Liver (tissue), 9 donors: ENCODE results near the gene SLC38A10. TPM values are rescaled to one million over a fixed set of nuclear protein-coding genes. Genes with fewer than 3 reads are reported as not detected.
A peak's percentile ranks its signal among the peaks of the same experiment; 100 is the strongest.

ENCODE experiments used
- DNase-seq: peaks from one replicate; pipeline ENCODE4 v3.0.0-alpha.2; 2017; ENCODE audit warnings: low spot score
- H3K27ac ChIP-seq, 2 donors: one replicate each; pipeline ENCODE4 v1.7.0; 2013; ENCODE audit warnings: inconsistent platforms in 2 of 2, low read length in 2 of 2, control low read depth in 1 of 2, low read depth in 1 of 2, mild to moderate bottlenecking in 1 of 2
- H3K27me3 ChIP-seq, 4 donors: one replicate each; pipeline versions ENCODE4 v1.6.1 to v1.7.0; 2013; ENCODE audit warnings: low read length in 3 of 4, inconsistent platforms in 1 of 4, mild to moderate bottlenecking in 1 of 4, moderate library complexity in 1 of 4; ENCODE audit not compliant: control insufficient read depth in 4 of 4, insufficient read depth in 4 of 4
- H3K36me3 ChIP-seq, 4 donors: one replicate each; pipeline versions ENCODE4 v1.6.1 to v1.7.0; 2013; ENCODE audit warnings: low read length in 3 of 4, mild to moderate bottlenecking in 3 of 4, low read depth in 1 of 4, moderate library complexity in 1 of 4; ENCODE audit not compliant: control insufficient read depth in 4 of 4, insufficient read depth in 3 of 4
- H3K4me1 ChIP-seq, 4 donors: one replicate each; pipeline versions ENCODE4 v1.6.1 to v1.7.0; 2013; ENCODE audit warnings: low read length in 3 of 4, mild to moderate bottlenecking in 3 of 4, moderate library complexity in 1 of 4; ENCODE audit not compliant: control insufficient read depth in 4 of 4, insufficient read depth in 4 of 4
- H3K4me3 ChIP-seq, 3 donors: one replicate each; pipeline versions ENCODE4 v1.6.1 to v1.7.0; 2013; ENCODE audit warnings: low read length in 3 of 3, control low read depth in 1 of 3, low read depth in 1 of 3, mild to moderate bottlenecking in 1 of 3
- H3K9ac ChIP-seq, 2 donors: one replicate each; pipeline ENCODE4 v1.7.0; 2013; ENCODE audit warnings: low read length in 2 of 2, mild to moderate bottlenecking in 2 of 2, moderate library complexity in 2 of 2, control low read depth in 1 of 2, low read depth in 1 of 2
- H3K9me3 ChIP-seq, 4 donors: one replicate each; pipeline versions ENCODE4 v1.6.1 to v1.7.0; 2013; ENCODE audit warnings: low read length in 3 of 4; ENCODE audit not compliant: control insufficient read depth in 4 of 4
- EGR1 ChIP-seq, 2 donors: IDR thresholded peaks; 2 replicates each; pipeline ENCODE4 v1.6.1; 2016 to 2018; ENCODE audit warnings: antibody characterized with exemption in 2 of 2, low read depth in 2 of 2
- FOXA2 ChIP-seq: IDR thresholded peaks from 2 replicates; pipeline ENCODE4 v1.6.1; 2016; ENCODE audit warnings: antibody characterized with exemption
- GABPA ChIP-seq, 2 donors: IDR thresholded peaks in 1 of 2; conservative IDR thresholded peaks in 1 of 2; 2 replicates each; pipeline ENCODE4 v1.6.1; 2016; ENCODE audit warnings: antibody characterized with exemption in 2 of 2, mild to moderate bottlenecking in 1 of 2, moderate library complexity in 1 of 2
- HNF4A ChIP-seq, 2 donors: conservative IDR thresholded peaks; 2 replicates each; pipeline ENCODE4 v1.6.1; 2016; ENCODE audit warnings: antibody characterized with exemption in 2 of 2, mild to moderate bottlenecking in 2 of 2
- HNF4G ChIP-seq: IDR thresholded peaks from 2 replicates; pipeline ENCODE4 v1.6.1; 2016; ENCODE audit warnings: antibody characterized with exemption
- JUND ChIP-seq, 2 donors: IDR thresholded peaks; 2 replicates each; pipeline ENCODE4 v1.6.1; 2016; ENCODE audit warnings: antibody characterized with exemption in 2 of 2
- RXRA ChIP-seq, 2 donors: IDR thresholded peaks; 2 replicates each; pipeline ENCODE4 v1.6.1; 2017 to 2018; ENCODE audit warnings: antibody characterized with exemption in 2 of 2, mild to moderate bottlenecking in 1 of 2
- SP1 ChIP-seq: IDR thresholded peaks from 2 replicates; pipeline ENCODE4 v1.6.1; 2018; ENCODE audit warnings: antibody characterized with exemption, mild to moderate bottlenecking
- TAF1 ChIP-seq: conservative IDR thresholded peaks from 2 replicates; pipeline ENCODE4 v1.6.1; 2016; ENCODE audit warnings: antibody characterized with exemption, mild to moderate bottlenecking
- WGBS: extraction: QIAGEN DNeasy Blood & Tissue Kit; methylation state at CpG from one replicate; pipeline ENCODE4 v1.1.7; 2013; 5-methylcytosine and 5-hydroxymethylcytosine counted together
- polyA plus RNA-seq, 2 donors: library from polyadenylated mRNA; stranded (reverse) in 1 of 2; unstranded in 1 of 2; fragments of 200-250 nt in 1 of 2; fragments of >200 nt in 1 of 2; fragmentation: Nextera tagmentation in 1 of 2; extraction: Ambion mirVana in 1 of 2; gene quantifications; one replicate each; pipeline versions ENCODE4 v1.2.1 to v1.2.3, GENCODE V29; 2013 to 2015
- total RNA-seq, 2 donors: library from RNA; depleted of rRNA; stranded (reverse); fragments of >200 nt; gene quantifications; one replicate each; pipeline ENCODE4 v1.2.3, GENCODE V29; 2014
- TF ChIP-seq, protein P1 (sequence below): fragments of 150-350 bp; IDR thresholded peaks from 2 replicates; pipeline ENCODE4 v1.5.1; 2017; ENCODE audit warnings: improper control_type of control experiment, low read depth, low read length; ENCODE audit not compliant: missing input control
- TF ChIP-seq, protein P2 (sequence below): IDR thresholded peaks from 2 replicates; pipeline ENCODE4 v1.6.1; 2016; ENCODE audit warnings: antibody characterized with exemption, mild to moderate bottlenecking
- TF ChIP-seq, protein P3 (sequence below): IDR thresholded peaks from 2 replicates; pipeline ENCODE4 v1.6.1; 2016; ENCODE audit warnings: antibody characterized with exemption
- TF ChIP-seq, protein P4 (sequence below): IDR thresholded peaks from 2 replicates; pipeline ENCODE4 v1.6.1; 2016; ENCODE audit warnings: antibody characterized with exemption
- TF ChIP-seq, protein P5 (sequence below): IDR thresholded peaks from 2 replicates; pipeline ENCODE4 v1.6.1; 2016; ENCODE audit warnings: antibody characterized with exemption
- donor health status: healthy.
- donor health status: healthy.
- donor health status: healthy.
- donor health status: healthy.
- donor health status: healthy.

SLC38A10 gene
- total and polyA plus RNA-seq, 4 donors = 29.3 to 117 (median 54.7) TPM

DNA sequence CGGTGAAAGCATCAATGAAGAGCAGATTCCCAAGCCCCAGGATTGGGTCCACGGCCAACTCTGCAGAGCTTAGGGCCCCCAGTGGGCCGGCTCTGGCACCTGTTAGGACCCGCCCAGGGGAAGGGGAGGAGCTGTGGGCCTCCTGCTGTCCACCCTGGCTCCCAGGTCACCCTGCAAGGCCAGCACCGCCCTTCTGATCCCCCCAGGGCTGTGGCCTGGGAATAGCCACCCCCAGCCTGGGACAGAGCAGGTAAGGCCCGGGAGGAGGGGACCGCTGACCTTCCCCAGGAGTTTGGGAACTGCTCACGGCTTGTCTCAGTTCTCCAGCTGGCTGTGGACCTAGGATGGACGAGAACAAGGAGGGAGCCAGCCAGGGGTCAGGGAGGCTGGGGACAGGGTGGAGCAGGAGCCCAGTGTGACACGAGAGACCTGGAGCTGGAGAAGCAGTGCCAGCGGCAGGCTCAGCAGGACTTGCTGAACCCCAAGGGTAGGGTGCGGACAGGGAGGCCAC is 39.3 kb upstream of the SLC38A10 start:
- Histone ChIP-seq H3K27me3 (no peaks in the 10 kb centered on the region), H3K9ac (no peak overlapping the region), H3K36me3 (no peaks in the 10 kb centered on the region), H3K4me3 (no peak overlapping the region), H3K27ac (no peak overlapping the region), H3K4me1 (peaks cover 23 to 54% (median 41%) of the 10 kb centered on the region in 4 donors), H3K9me3 (no peaks in the 10 kb centered on the region)
- TF ChIP-seq JUND (IDR thresholded peaks at IDR 0.05) = no peak
- TF ChIP-seq, protein P1, sequence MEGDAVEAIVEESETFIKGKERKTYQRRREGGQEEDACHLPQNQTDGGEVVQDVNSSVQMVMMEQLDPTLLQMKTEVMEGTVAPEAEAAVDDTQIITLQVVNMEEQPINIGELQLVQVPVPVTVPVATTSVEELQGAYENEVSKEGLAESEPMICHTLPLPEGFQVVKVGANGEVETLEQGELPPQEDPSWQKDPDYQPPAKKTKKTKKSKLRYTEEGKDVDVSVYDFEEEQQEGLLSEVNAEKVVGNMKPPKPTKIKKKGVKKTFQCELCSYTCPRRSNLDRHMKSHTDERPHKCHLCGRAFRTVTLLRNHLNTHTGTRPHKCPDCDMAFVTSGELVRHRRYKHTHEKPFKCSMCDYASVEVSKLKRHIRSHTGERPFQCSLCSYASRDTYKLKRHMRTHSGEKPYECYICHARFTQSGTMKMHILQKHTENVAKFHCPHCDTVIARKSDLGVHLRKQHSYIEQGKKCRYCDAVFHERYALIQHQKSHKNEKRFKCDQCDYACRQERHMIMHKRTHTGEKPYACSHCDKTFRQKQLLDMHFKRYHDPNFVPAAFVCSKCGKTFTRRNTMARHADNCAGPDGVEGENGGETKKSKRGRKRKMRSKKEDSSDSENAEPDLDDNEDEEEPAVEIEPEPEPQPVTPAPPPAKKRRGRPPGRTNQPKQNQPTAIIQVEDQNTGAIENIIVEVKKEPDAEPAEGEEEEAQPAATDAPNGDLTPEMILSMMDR = no peak
- TF ChIP-seq SP1 = no peak
- TF ChIP-seq FOXA2 = no peak
- no peak for TF ChIP-seq GABPA (IDR thresholded peaks at IDR 0.05 in 1 of 2, conservative IDR thresholded peaks at IDR 0.05 in 1 of 2)
- TF ChIP-seq RXRA (IDR thresholded peaks at IDR 0.05) = peak in 1 of 2 donors; percentile 19
- 75% methylated on average over 12 of the region's 12 CpGs for WGBS
- no peak for DNase-seq

DNA sequence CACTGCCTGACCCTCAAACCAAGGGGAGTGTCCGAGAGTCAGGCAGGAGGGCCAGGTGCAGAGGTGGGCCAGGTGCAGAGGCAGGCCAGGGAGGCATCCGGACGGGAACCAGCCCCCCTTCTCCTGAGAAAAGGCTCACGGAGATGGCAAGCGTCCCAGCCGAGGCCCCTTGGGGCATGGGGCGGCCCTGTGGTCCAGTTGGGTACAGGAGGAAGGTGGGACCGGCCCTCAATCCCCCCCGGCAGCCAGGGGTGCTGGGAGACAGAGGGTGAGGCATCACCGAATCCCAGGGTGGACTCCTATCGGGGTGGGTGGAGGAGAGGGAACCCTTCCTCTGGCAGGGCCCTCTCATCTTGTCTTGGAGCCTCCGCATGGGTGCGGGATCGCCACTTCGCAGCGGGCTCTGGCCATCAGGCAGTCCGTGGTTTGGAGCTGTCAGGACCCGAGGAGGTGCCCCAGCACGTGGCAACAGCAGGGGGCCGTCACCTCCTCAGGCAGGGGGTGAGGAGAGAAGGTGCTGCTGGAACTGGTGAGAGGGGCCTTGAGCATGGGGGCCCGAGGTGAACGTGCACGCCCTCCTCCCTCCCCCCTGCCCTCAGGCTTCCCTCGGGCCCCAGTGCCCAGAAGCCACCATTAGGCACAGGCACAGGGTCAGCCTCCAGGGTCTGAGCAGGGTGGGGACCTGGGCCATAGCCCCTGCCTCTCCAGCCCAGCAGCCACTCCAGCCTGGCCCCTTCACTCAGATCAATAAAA is 38.7 kb upstream of the SLC38A10 start:
- WGBS = 86% methylated on average over 24 of the region's 24 CpGs
- H3K4me3 ChIP-seq = no peak overlapping the region
- H3K9me3 ChIP-seq = no peaks in the 10 kb centered on the region
- H3K36me3 ChIP-seq = no peaks in the 10 kb centered on the region
- no peak overlapping the region for H3K9ac ChIP-seq
- H3K27me3 ChIP-seq = no peaks in the 10 kb centered on the region
- no peak for DNase-seq
- TF ChIP-seq, protein P2, sequence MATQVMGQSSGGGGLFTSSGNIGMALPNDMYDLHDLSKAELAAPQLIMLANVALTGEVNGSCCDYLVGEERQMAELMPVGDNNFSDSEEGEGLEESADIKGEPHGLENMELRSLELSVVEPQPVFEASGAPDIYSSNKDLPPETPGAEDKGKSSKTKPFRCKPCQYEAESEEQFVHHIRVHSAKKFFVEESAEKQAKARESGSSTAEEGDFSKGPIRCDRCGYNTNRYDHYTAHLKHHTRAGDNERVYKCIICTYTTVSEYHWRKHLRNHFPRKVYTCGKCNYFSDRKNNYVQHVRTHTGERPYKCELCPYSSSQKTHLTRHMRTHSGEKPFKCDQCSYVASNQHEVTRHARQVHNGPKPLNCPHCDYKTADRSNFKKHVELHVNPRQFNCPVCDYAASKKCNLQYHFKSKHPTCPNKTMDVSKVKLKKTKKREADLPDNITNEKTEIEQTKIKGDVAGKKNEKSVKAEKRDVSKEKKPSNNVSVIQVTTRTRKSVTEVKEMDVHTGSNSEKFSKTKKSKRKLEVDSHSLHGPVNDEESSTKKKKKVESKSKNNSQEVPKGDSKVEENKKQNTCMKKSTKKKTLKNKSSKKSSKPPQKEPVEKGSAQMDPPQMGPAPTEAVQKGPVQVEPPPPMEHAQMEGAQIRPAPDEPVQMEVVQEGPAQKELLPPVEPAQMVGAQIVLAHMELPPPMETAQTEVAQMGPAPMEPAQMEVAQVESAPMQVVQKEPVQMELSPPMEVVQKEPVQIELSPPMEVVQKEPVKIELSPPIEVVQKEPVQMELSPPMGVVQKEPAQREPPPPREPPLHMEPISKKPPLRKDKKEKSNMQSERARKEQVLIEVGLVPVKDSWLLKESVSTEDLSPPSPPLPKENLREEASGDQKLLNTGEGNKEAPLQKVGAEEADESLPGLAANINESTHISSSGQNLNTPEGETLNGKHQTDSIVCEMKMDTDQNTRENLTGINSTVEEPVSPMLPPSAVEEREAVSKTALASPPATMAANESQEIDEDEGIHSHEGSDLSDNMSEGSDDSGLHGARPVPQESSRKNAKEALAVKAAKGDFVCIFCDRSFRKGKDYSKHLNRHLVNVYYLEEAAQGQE = no peak
- TF ChIP-seq RXRA (IDR thresholded peaks at IDR 0.05) = no peak
- no peak for TF ChIP-seq EGR1 (IDR thresholded peaks at IDR 0.05; ENCODE audit: low read depth in 2 of 2)
- no peak for TF ChIP-seq TAF1
- TF ChIP-seq JUND (IDR thresholded peaks at IDR 0.05) = no peak
- no peak overlapping the region for H3K27ac ChIP-seq
- peaks cover 18 to 54% (median 39%) of the 10 kb centered on the region in 4 donors for H3K4me1 ChIP-seq

DNA sequence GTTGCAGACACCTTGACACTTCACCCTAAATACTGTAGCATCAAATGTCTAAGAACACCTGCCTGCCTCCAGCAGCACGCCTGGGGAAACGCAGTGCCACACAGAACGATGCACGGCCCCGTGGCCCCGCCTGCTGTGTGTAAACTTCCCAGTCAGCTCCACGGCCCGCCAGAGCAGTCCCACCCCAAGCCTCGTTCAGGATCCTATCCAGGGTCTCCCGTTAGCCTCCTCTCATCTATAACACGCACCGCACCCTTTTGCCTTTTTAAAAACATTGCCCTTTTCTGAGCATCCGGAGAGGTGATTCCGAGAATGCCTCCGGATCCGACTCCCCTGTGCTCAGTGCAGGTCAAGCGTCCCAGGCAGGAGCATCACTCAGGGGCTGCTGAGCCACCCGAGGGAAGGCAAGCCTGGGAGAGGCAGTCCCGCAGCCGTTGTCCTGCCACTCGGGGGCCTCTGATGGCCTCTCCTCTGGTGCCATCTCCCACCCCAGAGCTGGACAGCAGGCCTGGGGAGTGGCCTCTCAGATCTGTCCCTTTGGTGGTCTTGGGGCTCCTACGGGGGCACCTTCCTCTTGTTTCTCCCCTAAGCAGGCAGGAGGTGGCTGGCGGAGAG is 37.9 kb upstream of the SLC38A10 start:
- DNase-seq = no peak
- H3K9ac ChIP-seq = no peak overlapping the region
- no peaks in the 10 kb centered on the region for H3K27me3 ChIP-seq
- peaks cover 18 to 55% (median 39%) of the 10 kb centered on the region in 4 donors for H3K4me1 ChIP-seq
- H3K4me3 ChIP-seq = no peak overlapping the region
- no peaks in the 10 kb centered on the region for H3K36me3 ChIP-seq
- H3K27ac ChIP-seq = no peak overlapping the region
- WGBS = 75% methylated on average over 23 of the region's 23 CpGs
- no peaks in the 10 kb centered on the region for H3K9me3 ChIP-seq
- TF ChIP-seq TAF1 (no peak), HNF4A (conservative IDR thresholded peaks at IDR 0.05) (no peak), HNF4G (no peak), SP1 (no peak), GABPA (IDR thresholded peaks at IDR 0.05 in 1 of 2, conservative IDR thresholded peaks at IDR 0.05 in 1 of 2) (no peak), RXRA (IDR thresholded peaks at IDR 0.05) (no peak)
- TF ChIP-seq, protein P3, sequence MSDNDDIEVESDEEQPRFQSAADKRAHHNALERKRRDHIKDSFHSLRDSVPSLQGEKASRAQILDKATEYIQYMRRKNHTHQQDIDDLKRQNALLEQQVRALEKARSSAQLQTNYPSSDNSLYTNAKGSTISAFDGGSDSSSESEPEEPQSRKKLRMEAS = no peak
- TF ChIP-seq, protein P4, sequence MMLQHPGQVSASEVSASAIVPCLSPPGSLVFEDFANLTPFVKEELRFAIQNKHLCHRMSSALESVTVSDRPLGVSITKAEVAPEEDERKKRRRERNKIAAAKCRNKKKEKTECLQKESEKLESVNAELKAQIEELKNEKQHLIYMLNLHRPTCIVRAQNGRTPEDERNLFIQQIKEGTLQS = no peak
- TF ChIP-seq, protein P5, sequence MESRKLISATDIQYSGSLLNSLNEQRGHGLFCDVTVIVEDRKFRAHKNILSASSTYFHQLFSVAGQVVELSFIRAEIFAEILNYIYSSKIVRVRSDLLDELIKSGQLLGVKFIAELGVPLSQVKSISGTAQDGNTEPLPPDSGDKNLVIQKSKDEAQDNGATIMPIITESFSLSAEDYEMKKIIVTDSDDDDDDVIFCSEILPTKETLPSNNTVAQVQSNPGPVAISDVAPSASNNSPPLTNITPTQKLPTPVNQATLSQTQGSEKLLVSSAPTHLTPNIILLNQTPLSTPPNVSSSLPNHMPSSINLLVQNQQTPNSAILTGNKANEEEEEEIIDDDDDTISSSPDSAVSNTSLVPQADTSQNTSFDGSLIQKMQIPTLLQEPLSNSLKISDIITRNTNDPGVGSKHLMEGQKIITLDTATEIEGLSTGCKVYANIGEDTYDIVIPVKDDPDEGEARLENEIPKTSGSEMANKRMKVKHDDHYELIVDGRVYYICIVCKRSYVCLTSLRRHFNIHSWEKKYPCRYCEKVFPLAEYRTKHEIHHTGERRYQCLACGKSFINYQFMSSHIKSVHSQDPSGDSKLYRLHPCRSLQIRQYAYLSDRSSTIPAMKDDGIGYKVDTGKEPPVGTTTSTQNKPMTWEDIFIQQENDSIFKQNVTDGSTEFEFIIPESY = no peak
